Heart left ventricle (tissue), 13 donors: ENCODE results near the gene ASMTL.

Experiments used
- CTCF ChIP-seq, 12 donors: fragments of 200-600 bp; sonication (generic) in 4 of 12; IDR thresholded peaks; one replicate each; pipeline versions ENCODE4 v1.5.0 to v1.8.0; 2018 to 2022; ENCODE audit warnings: antibody characterized with exemption in 12 of 12, mild to moderate bottlenecking in 5 of 12
- POLR2A ChIP-seq, 2 donors: fragments of 450-650 bp; IDR thresholded peaks; one replicate each; pipeline ENCODE4 v1.6.1; 2017; ENCODE audit warnings: antibody characterized with exemption in 2 of 2, mild to moderate bottlenecking in 2 of 2, moderate library complexity in 2 of 2
- donor health status: ischemic (EF 13 %, LVEDD 7.1; RV severe dilation, severe dysfunction).
- donor health status: DM: no; HTN: yes; CAD: no.
- donor health status: DM: no; HTN: no; CAD: no.
- donor health status: ischemic (EF 25% LVEDD 6.9; RV normal size, moderate dysfunction).
- donor health status: ischemic (EF 25% LVEDD 5.7; RV mildly dilated, moderate dysfunction).
- donor health status: ischemic (EF 35%, LVEDD 5.7; RV mildly dilated, moderate dysfunction).
- donor health status: nonischemic (EF 11% LVEDD 7.7; RV severe dilation, severe dysfunction).
- donor health status: DM: yes; HTN: yes; CAD: no.
- donor health status: PGD.
- donor health status: ischemic (EF 29% LVEDD 5.4; RV normal size, mild dysfunction).
- donor health status: nonischemic (EF 23%, LVEDD 6.1; RV moderate dilation, normal function).

- no peak for TF ChIP-seq POLR2A (IDR thresholded peaks at IDR 0.05)
- TF ChIP-seq CTCF (IDR thresholded peaks at IDR 0.05), result no peak
Measured at GRCh38 chrX:1397001-1397400, 55.7 kb downstream of the ASMTL start.
